ENCODE measurements around the gene SLC25A48.
A peak's percentile ranks its signal among the peaks of the same experiment; 100 is the strongest.
"Not testable (repeated sequence)": the region's sequence is repeated elsewhere in the genome, so short reads cannot be mapped to it uniquely, and the experiment has no call there.

Gene SLC25A48

DNA sequence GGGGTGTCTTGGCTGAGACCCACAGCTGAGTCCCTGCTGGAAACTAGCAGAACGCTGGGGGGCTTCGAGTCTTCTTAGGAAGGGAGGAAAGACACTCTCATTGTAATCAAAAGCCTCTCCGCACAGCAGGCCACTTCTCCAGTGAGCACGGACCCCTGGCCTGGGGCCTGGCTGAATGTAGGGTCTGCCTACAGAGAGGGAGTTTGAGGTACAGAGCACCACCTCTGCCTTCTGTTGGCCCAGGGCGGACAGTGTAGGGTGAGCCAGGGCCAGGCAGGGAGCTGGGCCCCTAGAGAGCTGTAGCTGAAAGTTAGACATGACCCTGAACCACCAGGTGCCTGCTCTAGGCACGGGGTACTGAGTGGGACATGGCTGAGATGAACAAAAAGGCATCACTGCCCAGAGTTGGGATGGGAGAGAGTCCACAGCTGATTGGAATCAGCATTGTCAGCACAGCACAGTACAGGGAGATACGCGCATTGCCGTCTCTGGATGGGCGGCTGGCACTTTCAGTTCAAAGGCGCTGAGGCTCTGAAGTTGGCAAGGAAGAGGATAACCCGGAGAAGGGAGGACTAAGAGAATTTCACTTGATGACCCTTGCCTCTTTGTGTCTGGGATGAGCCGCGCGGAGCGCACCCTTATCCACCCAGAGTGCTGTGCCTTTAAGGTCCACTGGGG is 363 bp upstream of the SLC25A48 start:
- DNase-seq (ENCODE audit: low read depth): no peak
- TF ChIP-seq, protein P1, sequence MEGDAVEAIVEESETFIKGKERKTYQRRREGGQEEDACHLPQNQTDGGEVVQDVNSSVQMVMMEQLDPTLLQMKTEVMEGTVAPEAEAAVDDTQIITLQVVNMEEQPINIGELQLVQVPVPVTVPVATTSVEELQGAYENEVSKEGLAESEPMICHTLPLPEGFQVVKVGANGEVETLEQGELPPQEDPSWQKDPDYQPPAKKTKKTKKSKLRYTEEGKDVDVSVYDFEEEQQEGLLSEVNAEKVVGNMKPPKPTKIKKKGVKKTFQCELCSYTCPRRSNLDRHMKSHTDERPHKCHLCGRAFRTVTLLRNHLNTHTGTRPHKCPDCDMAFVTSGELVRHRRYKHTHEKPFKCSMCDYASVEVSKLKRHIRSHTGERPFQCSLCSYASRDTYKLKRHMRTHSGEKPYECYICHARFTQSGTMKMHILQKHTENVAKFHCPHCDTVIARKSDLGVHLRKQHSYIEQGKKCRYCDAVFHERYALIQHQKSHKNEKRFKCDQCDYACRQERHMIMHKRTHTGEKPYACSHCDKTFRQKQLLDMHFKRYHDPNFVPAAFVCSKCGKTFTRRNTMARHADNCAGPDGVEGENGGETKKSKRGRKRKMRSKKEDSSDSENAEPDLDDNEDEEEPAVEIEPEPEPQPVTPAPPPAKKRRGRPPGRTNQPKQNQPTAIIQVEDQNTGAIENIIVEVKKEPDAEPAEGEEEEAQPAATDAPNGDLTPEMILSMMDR (IDR thresholded peaks at IDR 0.05; ENCODE audit: control insufficient read depth, extremely low read depth, insufficient read depth): peak; percentile 73
- peak overlapping the region; percentile 62 for H3K4me3 ChIP-seq (ENCODE audit: low read depth, low read length)

DNA sequence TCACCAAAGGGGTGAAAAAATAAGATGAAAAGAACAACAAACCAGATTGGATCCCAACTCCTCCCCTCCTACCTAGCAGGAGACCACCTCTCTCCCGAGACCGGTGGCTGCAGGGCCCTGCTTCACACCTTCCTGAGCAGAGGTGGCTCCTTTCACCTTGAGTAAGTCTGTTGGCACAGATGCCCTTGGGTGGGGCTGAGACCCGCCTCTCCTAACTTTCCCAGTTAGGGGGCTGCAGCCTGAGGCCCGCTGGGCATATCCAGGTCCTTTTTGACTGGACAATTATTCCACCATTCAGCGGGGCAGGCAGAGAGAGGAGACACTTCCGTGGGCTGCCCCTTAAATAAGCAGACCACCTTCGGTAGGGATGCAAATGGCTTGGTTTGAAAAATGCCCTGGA is 1.3 kb downstream of the SLC25A48 start:
- no peak for DNase-seq (ENCODE audit: low read depth)
- TF ChIP-seq, protein P1 (IDR thresholded peaks at IDR 0.05; ENCODE audit: control insufficient read depth, extremely low read depth, insufficient read depth): no peak
- no peak overlapping the region for H3K4me3 ChIP-seq (ENCODE audit: low read depth, low read length)

DNA sequence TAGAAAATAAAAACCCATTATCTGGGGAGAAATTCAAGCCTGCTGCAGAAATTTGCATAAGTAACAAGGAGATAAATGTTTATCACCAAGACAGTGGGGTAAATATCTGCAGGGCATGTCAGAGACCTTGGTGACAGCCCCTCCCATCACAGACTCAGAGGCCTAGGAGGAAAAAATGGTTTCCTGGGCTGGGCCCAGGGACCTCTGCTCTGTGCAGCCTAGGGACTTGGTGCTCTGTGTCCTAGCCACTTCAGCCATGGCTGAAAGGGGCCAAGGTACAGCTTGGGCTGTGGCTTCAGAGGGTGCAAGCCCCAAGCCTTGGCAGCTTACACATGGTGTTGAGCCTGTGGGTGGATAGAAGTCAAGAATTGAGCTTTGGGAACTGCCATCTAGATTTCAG is 3.9 kb downstream of the SLC25A48 start:
- H3K4me3 ChIP-seq (ENCODE audit: low read depth, low read length); DNase-seq (ENCODE audit: low read depth): not testable (repeated sequence)

DNA sequence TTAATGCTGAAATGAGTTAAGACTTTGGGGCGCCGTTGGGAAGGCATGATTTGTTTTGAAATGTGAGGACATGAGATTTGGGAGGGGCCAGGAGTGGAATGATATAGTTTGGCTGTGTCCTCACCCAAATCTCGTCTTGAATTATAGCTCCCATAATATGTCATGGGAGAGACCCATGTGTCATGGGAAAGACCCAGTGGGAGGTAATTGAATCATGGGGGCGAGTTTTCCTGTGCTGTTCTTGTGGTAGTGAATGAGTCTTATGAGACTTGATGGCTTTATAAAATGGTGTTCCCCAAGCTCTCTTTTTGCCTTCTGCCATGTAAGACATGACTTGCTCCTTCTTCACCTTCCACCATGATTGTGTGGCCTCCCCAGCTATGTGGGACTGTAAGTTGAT is 5.1 kb downstream of the SLC25A48 start:
- H3K4me3 ChIP-seq (ENCODE audit: low read depth, low read length): no peak overlapping the region
- no peak for DNase-seq (ENCODE audit: low read depth)
- TF ChIP-seq, protein P1 (IDR thresholded peaks at IDR 0.05; ENCODE audit: control insufficient read depth, extremely low read depth, insufficient read depth): no peak

DNA sequence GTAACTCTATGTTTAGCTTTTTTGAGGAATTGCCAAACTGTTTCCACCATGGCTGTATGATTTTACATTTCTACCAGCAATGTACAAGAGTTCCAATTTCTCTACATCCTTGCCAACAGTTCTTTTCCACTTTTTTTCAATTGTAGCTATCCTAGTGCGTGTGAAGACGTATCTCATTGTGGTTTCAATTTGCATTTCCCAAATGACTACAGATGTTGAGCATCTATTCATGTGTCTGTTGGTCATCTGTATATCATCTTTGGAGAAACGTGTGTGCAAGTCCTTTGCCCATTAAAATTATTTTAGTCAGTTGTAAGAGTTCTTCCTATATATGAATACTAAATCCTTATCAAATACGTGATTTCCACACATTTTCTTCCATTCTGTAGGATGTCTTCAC is 6.5 kb downstream of the SLC25A48 start:
- H3K4me3 ChIP-seq (ENCODE audit: low read depth, low read length): no peak overlapping the region
- no peak for DNase-seq (ENCODE audit: low read depth)
- TF ChIP-seq, protein P1 (IDR thresholded peaks at IDR 0.05; ENCODE audit: control insufficient read depth, extremely low read depth, insufficient read depth): no peak

DNA sequence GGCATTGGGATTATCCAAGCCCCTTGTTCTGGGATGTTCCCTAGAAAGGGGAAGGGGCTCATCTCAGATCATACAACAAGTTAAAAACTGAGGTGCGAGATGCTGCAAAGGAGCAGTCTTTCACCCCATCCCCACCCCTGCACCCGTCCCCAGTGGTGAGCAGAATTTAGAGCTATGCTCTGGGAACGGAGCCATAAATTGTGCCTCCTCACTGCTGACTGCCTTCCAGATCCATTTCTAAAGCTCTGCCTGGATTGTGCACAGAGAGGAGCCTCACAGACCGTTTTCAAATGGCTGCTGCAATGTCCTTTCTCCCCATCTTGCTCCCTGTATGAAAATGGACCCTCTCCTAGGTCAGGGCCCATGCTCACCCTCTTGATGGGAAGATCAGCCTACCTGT is 8.3 kb downstream of the SLC25A48 start:
- no peak for DNase-seq (ENCODE audit: low read depth)
- TF ChIP-seq, protein P1 (IDR thresholded peaks at IDR 0.05; ENCODE audit: control insufficient read depth, extremely low read depth, insufficient read depth): no peak
- H3K4me3 ChIP-seq (ENCODE audit: low read depth, low read length): no peak overlapping the region

DNA sequence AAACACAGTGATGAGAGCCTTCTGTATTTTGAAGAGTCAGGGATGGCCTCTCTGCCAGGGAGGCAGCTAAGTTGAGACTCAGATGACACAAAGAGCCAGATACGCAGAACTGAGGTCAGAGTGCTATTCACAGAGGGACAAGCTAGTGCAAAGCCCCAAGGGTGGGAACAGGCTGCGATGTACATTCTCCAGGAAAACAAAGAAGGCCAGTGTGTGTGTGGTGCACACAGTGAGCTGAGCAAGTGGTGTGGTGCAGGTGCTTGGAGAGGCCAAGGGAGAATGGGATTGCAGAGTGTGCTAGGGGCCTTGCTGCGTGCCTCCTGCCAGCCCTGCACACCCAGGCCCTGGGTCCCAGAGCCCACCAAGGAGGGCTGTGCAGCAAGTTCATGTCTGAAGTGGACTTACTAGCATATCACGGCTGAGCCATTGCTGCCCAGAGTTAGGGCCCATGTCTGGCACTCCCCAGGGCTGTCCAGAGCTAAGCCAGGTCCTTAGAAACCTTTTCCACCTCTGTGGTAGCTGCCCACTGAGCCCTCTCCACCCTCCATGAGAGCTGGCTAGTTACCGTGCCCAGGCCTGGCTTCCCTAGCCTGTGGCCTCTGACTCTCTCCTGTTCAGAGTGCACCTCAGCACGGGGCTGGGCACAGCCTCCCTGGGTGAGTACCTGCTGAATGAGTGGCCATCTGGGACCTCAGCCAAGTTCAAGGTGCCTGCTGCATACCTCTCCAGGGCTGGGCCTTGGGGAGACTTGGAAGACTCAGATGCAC is 9.3 kb downstream of the SLC25A48 start:
- no peak overlapping the region for H3K4me3 ChIP-seq (ENCODE audit: low read depth, low read length)
- TF ChIP-seq, protein P1 (IDR thresholded peaks at IDR 0.05; ENCODE audit: control insufficient read depth, extremely low read depth, insufficient read depth): no peak
- no peak for DNase-seq (ENCODE audit: low read depth)
